GM23338 (cell line): ENCODE results near the gene CDC14A. TPM values are rescaled to one million over a fixed set of nuclear protein-coding genes. Genes with fewer than 3 reads are reported as not detected.

Experiments used
- ATAC-seq: fragments of 200-7000 bp; cut with Tn5 transposase; 3 replicates; pipeline ENCODE4 v1.9.1; 2020
- DNase-seq: peaks from one replicate; pipeline ENCODE4 v3.0.0-alpha.2; 2015; ENCODE audit warnings: low spot score
- H2AFZ ChIP-seq: fragments of 200-600 bp; sonication (generic); 2 replicates; pipeline ENCODE4 v1.8.0; 2016; ENCODE audit warnings: antibody characterized with exemption, mild to moderate bottlenecking, moderate library complexity
- H3F3A ChIP-seq: fragments of 200-600 bp; sonication (generic); replicated peaks from 2 replicates; pipeline ENCODE4 v1.8.0; 2017; ENCODE audit warnings: antibody characterized with exemption, mixed run types, low read depth
- H3K27ac ChIP-seq: fragments of 200-600 bp; sonication (generic); 2 replicates; pipeline ENCODE4 v1.6.1; 2016; ENCODE audit warnings: low read depth
- H3K27me3 ChIP-seq: fragments of 200-600 bp; sonication (generic); 2 replicates; pipeline ENCODE4 v1.8.0; 2016; ENCODE audit warnings: mild to moderate bottlenecking, mixed run types, moderate library complexity; ENCODE audit not compliant: insufficient read depth
- H3K36me3 ChIP-seq: fragments of 200-600 bp; sonication (generic); 2 replicates; pipeline ENCODE4 v1.8.0; 2016; ENCODE audit warnings: mild to moderate bottlenecking; ENCODE audit not compliant: insufficient read depth
- H3K4me1 ChIP-seq: fragments of 200-600 bp; sonication (generic); 2 replicates; pipeline ENCODE4 v1.8.0; 2016; ENCODE audit warnings: mild to moderate bottlenecking, moderate library complexity; ENCODE audit not compliant: insufficient read depth
- H3K4me2 ChIP-seq: fragments of 200-600 bp; sonication (generic); 2 replicates; pipeline ENCODE4 v1.7.1; 2017; ENCODE audit warnings: mixed run types
- H3K4me3 ChIP-seq: fragments of 200-600 bp; sonication (generic); 2 replicates; pipeline ENCODE4 v1.6.1; 2016; ENCODE audit warnings: mixed run types
- H3K79me2 ChIP-seq: fragments of 200-600 bp; sonication (generic); replicated peaks from 2 replicates; pipeline ENCODE4 v1.8.0; 2017; ENCODE audit warnings: mild to moderate bottlenecking; ENCODE audit not compliant: insufficient read depth
- H3K9me2 ChIP-seq: fragments of 200-600 bp; sonication (generic); 2 replicates; pipeline ENCODE4 v1.8.0; 2017; ENCODE audit not compliant: insufficient read depth
- H4K20me1 ChIP-seq: fragments of 200-600 bp; sonication (generic); replicated peaks from 2 replicates; pipeline ENCODE4 v1.8.0; 2017; ENCODE audit warnings: mild to moderate bottlenecking; ENCODE audit not compliant: insufficient read depth
- H3K27ac Mint-ChIP-seq: 2 replicates; pipeline ENCODE4 v1.8.0; 2020; ENCODE audit warnings: inconsistent platforms, mild to moderate bottlenecking, moderate library complexity, mixed read lengths
- H3K27me3 Mint-ChIP-seq: 3 replicates; pipeline ENCODE4 v1.8.0; 2022; ENCODE audit warnings: low read depth, mild to moderate bottlenecking, moderate library complexity, mixed read lengths, inconsistent platforms; ENCODE audit not compliant: insufficient read depth, poor library complexity
- H3K36me3 Mint-ChIP-seq: 3 replicates; pipeline ENCODE4 v1.8.0; 2021; ENCODE audit warnings: low read depth, mild to moderate bottlenecking, inconsistent platforms, moderate library complexity, mixed read lengths
- H3K4me1 Mint-ChIP-seq: 3 replicates; pipeline ENCODE4 v1.8.0; 2020; ENCODE audit warnings: mild to moderate bottlenecking, inconsistent platforms, mixed read lengths
- H3K4me3 Mint-ChIP-seq: 3 replicates; pipeline ENCODE4 v1.8.0; 2021; ENCODE audit warnings: moderate library complexity, mild to moderate bottlenecking, inconsistent platforms, mixed read lengths
- H3K9me3 Mint-ChIP-seq: 3 replicates; pipeline ENCODE4 v1.8.0; 2020; ENCODE audit warnings: moderate library complexity, mild to moderate bottlenecking, inconsistent platforms, mixed read lengths
- CREB1 ChIP-seq: fragments of 250-450 bp; sonication (Bioruptor Pico); IDR thresholded peaks from 2 replicates; pipeline ENCODE4 v1.5.0; 2020; ENCODE audit warnings: low read depth, mild to moderate bottlenecking, moderate library complexity
- CTCF ChIP-seq, 2 experiments: fragments of 200-600 bp in 1 of 2; sonication (generic) in 1 of 2; conservative IDR thresholded peaks; 2 replicates each; pipeline versions ENCODE4 v1.5.1 to v1.6.1; 2016 to 2017; ENCODE audit warnings: antibody characterized with exemption in 2 of 2, low read depth in 2 of 2, mild to moderate bottlenecking in 2 of 2, moderate library complexity in 1 of 2
- EZH2 ChIP-seq: fragments of 200-600 bp; sonication (generic); IDR thresholded peaks from one replicate; pipeline ENCODE4 v1.8.0; 2017; ENCODE audit warnings: antibody characterized with exemption, mild to moderate bottlenecking, low read depth; ENCODE audit not compliant: unreplicated experiment
- EZH2phosphoT487 ChIP-seq: fragments of 200-600 bp; sonication (generic); IDR thresholded peaks from one replicate; pipeline ENCODE4 v1.8.1; 2018; ENCODE audit warnings: antibody characterized with exemption; ENCODE audit not compliant: unreplicated experiment
- JUNB ChIP-seq: IDR thresholded peaks from one replicate; pipeline ENCODE4 v1.6.1; 2016; ENCODE audit warnings: antibody characterized with exemption; ENCODE audit not compliant: unreplicated experiment
- NANOG ChIP-seq: IDR thresholded peaks from 2 replicates; pipeline ENCODE4 v1.6.1; 2016; ENCODE audit warnings: antibody characterized with exemption, borderline replicate concordance
- POLR2AphosphoS5 ChIP-seq: IDR thresholded peaks from 2 replicates; pipeline ENCODE4 v1.6.1; 2016; ENCODE audit warnings: antibody characterized with exemption, low read depth
- STAT1 ChIP-seq: IDR thresholded peaks from one replicate; pipeline ENCODE4 v1.6.1; 2016; ENCODE audit warnings: antibody characterized with exemption; ENCODE audit not compliant: unreplicated experiment
- ZNF114 ChIP-seq: fragments of 250-450 bp; sonication (Bioruptor Pico); IDR thresholded peaks from 2 replicates; pipeline ENCODE4 v1.5.0; 2020; ENCODE audit warnings: mild to moderate bottlenecking, moderate library complexity
- ZNF331 ChIP-seq: fragments of 250-450 bp; sonication (Bioruptor Pico); IDR thresholded peaks from 2 replicates; pipeline ENCODE4 v1.5.0; 2020; ENCODE audit warnings: low read depth, mild to moderate bottlenecking, moderate library complexity
- polyA plus RNA-seq: library from polyadenylated mRNA; unstranded; fragments of >200 nt; fragmentation: Nextera tagmentation; extraction: Ambion mirVana; gene quantifications from 2 replicates; pipeline ENCODE4 v1.2.1, GENCODE V29; 2016
- total RNA-seq: library from RNA; depleted of rRNA; stranded (reverse); fragments of >200 nt; shearing (Covaris generic); gene quantifications from 2 replicates; pipeline ENCODE4 v1.2.3, GENCODE V29; 2014
- TF ChIP-seq, protein P1 (sequence below): IDR thresholded peaks from one replicate; pipeline ENCODE4 v1.6.1; 2018; ENCODE audit warnings: antibody characterized with exemption; ENCODE audit not compliant: unreplicated experiment
- TF ChIP-seq, protein P2 (sequence below): fragments of 250-450 bp; sonication (Bioruptor Pico); IDR thresholded peaks from 2 replicates; pipeline ENCODE4 v1.5.0; 2020; ENCODE audit warnings: mild to moderate bottlenecking, moderate library complexity
- TF ChIP-seq, protein P3 (sequence below): IDR thresholded peaks from 2 replicates; pipeline ENCODE4 v1.6.1; 2016; ENCODE audit warnings: antibody characterized with exemption

The CDC14A gene
- total and polyA plus RNA-seq, 2 experiments from 2014 or later: 11.1 to 20.8 TPM

DNA sequence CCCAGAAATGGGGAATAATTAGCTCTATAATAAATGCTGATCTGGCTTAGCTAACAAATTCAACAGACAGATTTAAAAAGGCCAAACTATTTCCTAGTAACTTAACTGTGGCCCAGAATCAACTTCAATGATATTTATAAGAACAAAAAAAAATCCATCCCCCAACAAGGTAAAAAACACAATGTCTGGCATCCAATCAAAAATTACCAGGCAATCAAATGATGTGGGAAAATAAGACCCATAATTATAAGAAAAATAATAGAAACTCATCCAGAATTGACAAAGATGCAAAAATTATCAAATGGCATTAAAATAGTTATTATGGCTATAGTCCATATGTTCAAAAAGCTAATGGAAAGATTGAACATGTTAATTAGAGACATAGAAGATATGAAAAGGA, 42.4 kb upstream of the CDC14A start:
- H3K4me2 ChIP-seq: no peak overlapping the region
- ATAC-seq: no peak
- H3K4me3 Mint-ChIP-seq: no peak overlapping the region

More for the DNA sequence above, 42.4 kb upstream of the CDC14A start:
- no peak overlapping the region for H3K4me3 ChIP-seq
- no peaks in the 10 kb centered on the region for H3K79me2 ChIP-seq
- H3K27ac ChIP-seq: no peak overlapping the region
- H3K4me1 Mint-ChIP-seq: peaks cover 3% of the 10 kb centered on the region; the same call in 2 of the 3 replicates
- TF ChIP-seq ZNF331 (CRISPR knock-in tag) (no peak), ZNF114 (CRISPR knock-in tag) (no peak), EZH2phosphoT487 (no peak), CTCF (conservative IDR thresholded peaks at IDR 0.05; ENCODE audit: low read depth in 2 of 2) (no peak), CREB1 (CRISPR knock-in tag) (no peak), STAT1 (no peak), NANOG (no peak), EZH2 (no peak), JUNB (no peak), POLR2AphosphoS5 (no peak)
- TF ChIP-seq, protein P1, sequence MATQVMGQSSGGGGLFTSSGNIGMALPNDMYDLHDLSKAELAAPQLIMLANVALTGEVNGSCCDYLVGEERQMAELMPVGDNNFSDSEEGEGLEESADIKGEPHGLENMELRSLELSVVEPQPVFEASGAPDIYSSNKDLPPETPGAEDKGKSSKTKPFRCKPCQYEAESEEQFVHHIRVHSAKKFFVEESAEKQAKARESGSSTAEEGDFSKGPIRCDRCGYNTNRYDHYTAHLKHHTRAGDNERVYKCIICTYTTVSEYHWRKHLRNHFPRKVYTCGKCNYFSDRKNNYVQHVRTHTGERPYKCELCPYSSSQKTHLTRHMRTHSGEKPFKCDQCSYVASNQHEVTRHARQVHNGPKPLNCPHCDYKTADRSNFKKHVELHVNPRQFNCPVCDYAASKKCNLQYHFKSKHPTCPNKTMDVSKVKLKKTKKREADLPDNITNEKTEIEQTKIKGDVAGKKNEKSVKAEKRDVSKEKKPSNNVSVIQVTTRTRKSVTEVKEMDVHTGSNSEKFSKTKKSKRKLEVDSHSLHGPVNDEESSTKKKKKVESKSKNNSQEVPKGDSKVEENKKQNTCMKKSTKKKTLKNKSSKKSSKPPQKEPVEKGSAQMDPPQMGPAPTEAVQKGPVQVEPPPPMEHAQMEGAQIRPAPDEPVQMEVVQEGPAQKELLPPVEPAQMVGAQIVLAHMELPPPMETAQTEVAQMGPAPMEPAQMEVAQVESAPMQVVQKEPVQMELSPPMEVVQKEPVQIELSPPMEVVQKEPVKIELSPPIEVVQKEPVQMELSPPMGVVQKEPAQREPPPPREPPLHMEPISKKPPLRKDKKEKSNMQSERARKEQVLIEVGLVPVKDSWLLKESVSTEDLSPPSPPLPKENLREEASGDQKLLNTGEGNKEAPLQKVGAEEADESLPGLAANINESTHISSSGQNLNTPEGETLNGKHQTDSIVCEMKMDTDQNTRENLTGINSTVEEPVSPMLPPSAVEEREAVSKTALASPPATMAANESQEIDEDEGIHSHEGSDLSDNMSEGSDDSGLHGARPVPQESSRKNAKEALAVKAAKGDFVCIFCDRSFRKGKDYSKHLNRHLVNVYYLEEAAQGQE: no peak
- TF ChIP-seq, protein P2, sequence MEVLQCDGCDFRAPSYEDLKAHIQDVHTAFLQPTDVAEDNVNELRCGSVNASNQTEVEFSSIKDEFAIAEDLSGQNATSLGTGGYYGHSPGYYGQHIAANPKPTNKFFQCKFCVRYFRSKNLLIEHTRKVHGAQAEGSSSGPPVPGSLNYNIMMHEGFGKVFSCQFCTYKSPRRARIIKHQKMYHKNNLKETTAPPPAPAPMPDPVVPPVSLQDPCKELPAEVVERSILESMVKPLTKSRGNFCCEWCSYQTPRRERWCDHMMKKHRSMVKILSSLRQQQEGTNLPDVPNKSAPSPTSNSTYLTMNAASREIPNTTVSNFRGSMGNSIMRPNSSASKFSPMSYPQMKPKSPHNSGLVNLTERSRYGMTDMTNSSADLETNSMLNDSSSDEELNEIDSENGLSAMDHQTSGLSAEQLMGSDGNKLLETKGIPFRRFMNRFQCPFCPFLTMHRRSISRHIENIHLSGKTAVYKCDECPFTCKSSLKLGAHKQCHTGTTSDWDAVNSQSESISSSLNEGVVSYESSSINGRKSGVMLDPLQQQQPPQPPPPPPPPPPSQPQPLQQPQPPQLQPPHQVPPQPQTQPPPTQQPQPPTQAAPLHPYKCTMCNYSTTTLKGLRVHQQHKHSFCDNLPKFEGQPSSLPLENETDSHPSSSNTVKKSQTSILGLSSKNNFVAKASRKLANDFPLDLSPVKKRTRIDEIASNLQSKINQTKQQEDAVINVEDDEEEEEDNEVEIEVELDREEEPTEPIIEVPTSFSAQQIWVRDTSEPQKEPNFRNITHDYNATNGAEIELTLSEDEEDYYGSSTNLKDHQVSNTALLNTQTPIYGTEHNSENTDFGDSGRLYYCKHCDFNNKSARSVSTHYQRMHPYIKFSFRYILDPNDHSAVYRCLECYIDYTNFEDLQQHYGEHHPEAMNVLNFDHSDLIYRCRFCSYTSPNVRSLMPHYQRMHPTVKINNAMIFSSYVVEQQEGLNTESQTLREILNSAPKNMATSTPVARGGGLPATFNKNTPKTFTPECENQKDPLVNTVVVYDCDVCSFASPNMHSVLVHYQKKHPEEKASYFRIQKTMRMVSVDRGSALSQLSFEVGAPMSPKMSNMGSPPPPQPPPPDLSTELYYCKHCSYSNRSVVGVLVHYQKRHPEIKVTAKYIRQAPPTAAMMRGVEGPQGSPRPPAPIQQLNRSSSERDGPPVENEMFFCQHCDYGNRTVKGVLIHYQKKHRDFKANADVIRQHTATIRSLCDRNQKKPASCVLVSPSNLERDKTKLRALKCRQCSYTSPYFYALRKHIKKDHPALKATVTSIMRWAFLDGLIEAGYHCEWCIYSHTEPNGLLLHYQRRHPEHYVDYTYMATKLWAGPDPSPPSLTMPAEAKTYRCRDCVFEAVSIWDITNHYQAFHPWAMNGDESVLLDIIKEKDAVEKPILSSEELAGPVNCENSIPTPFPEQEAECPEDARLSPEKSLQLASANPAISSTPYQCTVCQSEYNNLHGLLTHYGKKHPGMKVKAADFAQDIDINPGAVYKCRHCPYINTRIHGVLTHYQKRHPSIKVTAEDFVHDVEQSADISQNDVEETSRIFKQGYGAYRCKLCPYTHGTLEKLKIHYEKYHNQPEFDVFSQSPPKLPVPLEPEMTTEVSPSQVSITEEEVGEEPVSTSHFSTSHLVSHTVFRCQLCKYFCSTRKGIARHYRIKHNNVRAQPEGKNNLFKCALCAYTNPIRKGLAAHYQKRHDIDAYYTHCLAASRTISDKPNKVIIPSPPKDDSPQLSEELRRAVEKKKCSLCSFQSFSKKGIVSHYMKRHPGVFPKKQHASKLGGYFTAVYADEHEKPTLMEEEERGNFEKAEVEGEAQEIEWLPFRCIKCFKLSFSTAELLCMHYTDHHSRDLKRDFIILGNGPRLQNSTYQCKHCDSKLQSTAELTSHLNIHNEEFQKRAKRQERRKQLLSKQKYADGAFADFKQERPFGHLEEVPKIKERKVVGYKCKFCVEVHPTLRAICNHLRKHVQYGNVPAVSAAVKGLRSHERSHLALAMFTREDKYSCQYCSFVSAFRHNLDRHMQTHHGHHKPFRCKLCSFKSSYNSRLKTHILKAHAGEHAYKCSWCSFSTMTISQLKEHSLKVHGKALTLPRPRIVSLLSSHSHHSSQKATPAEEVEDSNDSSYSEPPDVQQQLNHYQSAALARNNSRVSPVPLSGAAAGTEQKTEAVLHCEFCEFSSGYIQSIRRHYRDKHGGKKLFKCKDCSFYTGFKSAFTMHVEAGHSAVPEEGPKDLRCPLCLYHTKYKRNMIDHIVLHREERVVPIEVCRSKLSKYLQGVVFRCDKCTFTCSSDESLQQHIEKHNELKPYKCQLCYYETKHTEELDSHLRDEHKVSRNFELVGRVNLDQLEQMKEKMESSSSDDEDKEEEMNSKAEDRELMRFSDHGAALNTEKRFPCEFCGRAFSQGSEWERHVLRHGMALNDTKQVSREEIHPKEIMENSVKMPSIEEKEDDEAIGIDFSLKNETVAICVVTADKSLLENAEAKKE (CRISPR knock-in tag): no peak
- TF ChIP-seq, protein P3, sequence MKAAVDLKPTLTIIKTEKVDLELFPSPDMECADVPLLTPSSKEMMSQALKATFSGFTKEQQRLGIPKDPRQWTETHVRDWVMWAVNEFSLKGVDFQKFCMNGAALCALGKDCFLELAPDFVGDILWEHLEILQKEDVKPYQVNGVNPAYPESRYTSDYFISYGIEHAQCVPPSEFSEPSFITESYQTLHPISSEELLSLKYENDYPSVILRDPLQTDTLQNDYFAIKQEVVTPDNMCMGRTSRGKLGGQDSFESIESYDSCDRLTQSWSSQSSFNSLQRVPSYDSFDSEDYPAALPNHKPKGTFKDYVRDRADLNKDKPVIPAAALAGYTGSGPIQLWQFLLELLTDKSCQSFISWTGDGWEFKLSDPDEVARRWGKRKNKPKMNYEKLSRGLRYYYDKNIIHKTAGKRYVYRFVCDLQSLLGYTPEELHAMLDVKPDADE: no peak
- peaks cover 3% of the 10 kb centered on the region; the same call in 2 of the 3 replicates for H3K36me3 Mint-ChIP-seq
- 0 out of 2 replicates have a peak, but pooled peaks cover 6% of the 10 kb centered on the region for H3K4me1 ChIP-seq
- peaks cover 4% of the 10 kb centered on the region; the same call in 2 of the 3 replicates for H3K9me3 Mint-ChIP-seq
- H2AFZ ChIP-seq: no peak overlapping the region
- H3K9me2 ChIP-seq: 0 out of 2 replicates have a peak, but pooled peaks cover 5% of the 10 kb centered on the region
- no peaks in the 10 kb centered on the region for H3K36me3 ChIP-seq
- H3K27me3 ChIP-seq: no peaks in the 10 kb centered on the region
- H3F3A ChIP-seq: no peaks in the 10 kb centered on the region
- no peaks in the 10 kb centered on the region for H4K20me1 ChIP-seq
- H3K27ac Mint-ChIP-seq: no peak overlapping the region
- H3K27me3 Mint-ChIP-seq: peaks cover 2% of the 10 kb centered on the region
- no peak for DNase-seq
